D721Med (cell line): Measurements from ENCODE around the gene MRPL21.
"Not testable (repeated sequence)": the region's sequence is repeated elsewhere in the genome, so short reads cannot be mapped to it uniquely, and the experiment has no call there.

Experiments
- DNase-seq: peaks from one replicate; pipeline ENCODE4 v3.0.0; 2011; ENCODE audit warnings: low spot score; ENCODE audit not compliant: insufficient read length
- FAIRE-seq: peaks from 2 replicates; lab custom pipeline; 2011; peaks lifted over from hg19 to GRCh38; lab: Jason Lieb, UNC
- TF ChIP-seq, protein P1 (sequence below): IDR thresholded peaks from 2 replicates; pipeline ENCODE4 v1.5.1; 2012; ENCODE audit warnings: mild to moderate bottlenecking, control low read depth; ENCODE audit not compliant: insufficient read depth; ENCODE audit errors: missing control alignments

The MRPL21 gene

DNA sequence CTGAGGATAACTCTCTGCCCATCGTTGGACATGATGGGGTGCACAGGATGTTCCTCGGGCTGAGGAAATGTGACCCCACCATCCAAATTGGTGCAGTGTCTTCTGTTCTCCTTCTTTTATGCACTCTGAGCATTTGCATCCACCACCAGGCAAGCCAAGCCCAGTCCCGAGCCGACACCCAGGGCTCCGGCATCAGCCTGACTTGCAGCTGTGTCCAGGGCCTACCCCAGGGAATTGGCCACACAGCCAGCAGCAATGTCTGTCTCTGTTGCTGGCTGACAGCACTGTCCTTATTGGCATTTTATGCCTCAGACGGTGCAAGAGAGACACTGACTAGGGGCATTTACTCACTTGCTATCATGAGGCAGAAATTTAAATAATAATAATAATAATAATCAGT lies 36.6 kb downstream of the MRPL21 start:
- DNase-seq (no peak), FAIRE-seq (no peak)
- TF ChIP-seq, protein P1, sequence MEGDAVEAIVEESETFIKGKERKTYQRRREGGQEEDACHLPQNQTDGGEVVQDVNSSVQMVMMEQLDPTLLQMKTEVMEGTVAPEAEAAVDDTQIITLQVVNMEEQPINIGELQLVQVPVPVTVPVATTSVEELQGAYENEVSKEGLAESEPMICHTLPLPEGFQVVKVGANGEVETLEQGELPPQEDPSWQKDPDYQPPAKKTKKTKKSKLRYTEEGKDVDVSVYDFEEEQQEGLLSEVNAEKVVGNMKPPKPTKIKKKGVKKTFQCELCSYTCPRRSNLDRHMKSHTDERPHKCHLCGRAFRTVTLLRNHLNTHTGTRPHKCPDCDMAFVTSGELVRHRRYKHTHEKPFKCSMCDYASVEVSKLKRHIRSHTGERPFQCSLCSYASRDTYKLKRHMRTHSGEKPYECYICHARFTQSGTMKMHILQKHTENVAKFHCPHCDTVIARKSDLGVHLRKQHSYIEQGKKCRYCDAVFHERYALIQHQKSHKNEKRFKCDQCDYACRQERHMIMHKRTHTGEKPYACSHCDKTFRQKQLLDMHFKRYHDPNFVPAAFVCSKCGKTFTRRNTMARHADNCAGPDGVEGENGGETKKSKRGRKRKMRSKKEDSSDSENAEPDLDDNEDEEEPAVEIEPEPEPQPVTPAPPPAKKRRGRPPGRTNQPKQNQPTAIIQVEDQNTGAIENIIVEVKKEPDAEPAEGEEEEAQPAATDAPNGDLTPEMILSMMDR, result no peak

DNA sequence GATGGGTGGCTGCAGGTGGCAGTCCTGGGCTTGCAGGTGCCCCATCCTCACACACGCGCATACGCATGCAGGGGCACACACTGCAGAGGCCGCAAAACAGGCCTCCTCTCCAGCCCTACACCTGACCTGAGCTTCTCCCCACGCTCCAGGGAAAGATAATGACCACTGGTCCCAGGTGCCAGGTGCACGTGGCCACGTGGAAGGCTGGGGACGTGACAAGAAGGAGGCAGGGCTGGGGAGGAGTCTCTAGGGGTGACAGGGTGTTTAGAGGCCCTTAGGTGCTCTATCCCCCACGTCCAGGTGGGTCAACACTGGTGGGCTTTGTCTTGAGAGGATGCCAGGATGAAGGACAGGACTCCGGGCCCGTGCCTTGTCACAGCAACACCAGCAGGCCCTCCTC lies 38.4 kb downstream of the MRPL21 start:
- FAIRE-seq (no peak), DNase-seq (no peak)
- TF ChIP-seq, protein P1, result no peak

DNA sequence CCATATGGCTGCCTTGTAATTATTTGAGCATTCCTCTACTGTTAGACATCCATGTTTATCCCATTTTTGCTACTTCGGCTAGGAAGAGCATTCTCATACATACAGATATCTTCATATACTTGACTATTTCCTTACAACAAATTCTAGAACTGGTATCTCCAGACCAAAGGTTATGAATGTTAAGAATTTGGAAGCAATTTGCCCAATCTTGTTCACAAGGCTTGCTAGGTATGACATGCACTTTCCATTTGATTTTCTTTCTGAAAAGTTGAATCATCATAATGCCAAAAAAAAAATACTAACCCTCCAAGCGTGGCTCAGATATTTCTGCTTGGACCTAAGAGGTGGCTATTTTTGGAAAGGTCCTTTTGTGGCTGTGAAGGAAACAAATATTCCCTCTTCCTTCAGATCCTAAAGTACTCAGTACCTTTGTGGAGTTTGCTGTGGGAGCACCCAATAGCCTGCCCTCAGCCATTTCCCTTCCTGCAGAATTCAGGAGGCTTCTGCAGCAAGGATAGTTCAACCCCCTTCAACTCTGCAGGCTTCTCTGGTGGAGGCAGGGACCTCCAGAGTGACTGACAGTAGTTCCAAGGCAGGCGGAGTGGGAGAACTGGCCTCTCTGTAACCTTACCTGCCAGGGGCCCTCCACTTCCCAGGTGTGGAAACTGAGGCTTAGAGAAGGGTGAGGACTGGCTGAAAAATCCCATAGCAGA lies 39.9 kb downstream of the MRPL21 start:
- TF ChIP-seq, protein P1, result no peak
- DNase-seq, result no peak
- no peak for FAIRE-seq

DNA sequence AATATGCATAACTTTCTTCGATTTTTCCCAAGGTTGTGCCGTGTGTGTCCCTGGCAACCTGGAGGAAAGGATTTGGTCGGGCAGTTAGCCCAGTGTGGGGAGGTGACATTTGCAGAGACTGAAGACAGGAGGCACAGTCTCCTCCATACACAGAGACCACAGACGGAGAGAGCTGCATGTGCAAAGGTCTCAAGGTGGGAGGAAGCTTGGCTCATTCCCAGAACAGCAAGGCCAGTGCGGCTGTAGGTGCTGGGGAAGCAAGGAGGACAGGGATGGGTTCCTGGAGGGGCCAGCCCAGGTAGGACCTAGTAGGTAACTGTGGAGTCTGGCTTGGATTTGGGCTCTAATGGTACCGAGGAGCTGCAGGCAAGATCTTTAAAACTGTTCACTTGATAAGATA lies 41.2 kb downstream of the MRPL21 start:
- TF ChIP-seq, protein P1, result no peak
- no peak for FAIRE-seq
- no peak for DNase-seq

DNA sequence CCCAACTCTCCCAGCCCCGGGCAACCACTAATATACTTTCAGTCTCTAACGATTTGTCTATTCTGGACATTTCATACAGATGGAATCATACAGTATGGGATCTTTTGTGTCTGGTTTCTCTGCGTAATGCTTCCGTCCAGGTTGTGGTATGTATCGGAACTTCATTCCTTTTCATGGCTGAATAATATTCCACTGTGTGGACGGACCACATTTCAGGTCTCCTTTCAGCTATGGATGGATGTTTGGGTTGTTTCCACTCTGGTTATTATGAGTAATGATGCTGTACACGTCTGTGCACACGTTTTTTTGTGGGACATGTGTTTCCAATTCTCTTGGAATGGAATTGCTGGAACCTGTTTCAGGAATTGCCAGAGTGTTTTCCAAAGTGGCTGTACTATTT lies 44.5 kb downstream of the MRPL21 start:
- TF ChIP-seq, protein P1, result no peak
- no peak for FAIRE-seq
- DNase-seq, result no peak

DNA sequence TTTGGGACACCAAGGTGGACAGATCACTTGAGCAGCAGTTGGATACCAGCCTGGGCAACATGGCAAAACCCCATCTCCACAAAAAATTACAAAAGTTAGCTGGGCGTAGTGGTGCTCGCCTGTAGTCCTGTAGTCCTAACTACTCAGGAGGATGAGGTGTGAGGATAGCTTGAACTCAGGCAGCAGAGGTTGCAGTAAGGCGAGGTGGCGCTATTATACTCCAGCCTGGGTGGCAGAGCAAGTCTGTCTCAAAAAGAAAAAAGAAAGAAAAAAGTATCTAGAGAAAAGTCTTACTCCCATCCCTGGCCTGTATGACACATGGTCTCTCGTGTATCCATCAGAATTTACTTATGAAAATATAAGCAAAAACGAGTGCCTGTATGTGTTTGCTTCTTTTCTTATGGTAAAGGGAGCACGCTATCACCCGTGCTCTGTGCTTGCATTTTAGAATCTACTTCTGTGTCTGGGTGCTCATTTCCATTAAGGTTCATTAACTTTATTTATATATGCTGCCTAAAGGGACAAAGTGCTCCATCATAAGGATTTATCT lies 46.5 kb downstream of the MRPL21 start:
- no peak for FAIRE-seq

DNA sequence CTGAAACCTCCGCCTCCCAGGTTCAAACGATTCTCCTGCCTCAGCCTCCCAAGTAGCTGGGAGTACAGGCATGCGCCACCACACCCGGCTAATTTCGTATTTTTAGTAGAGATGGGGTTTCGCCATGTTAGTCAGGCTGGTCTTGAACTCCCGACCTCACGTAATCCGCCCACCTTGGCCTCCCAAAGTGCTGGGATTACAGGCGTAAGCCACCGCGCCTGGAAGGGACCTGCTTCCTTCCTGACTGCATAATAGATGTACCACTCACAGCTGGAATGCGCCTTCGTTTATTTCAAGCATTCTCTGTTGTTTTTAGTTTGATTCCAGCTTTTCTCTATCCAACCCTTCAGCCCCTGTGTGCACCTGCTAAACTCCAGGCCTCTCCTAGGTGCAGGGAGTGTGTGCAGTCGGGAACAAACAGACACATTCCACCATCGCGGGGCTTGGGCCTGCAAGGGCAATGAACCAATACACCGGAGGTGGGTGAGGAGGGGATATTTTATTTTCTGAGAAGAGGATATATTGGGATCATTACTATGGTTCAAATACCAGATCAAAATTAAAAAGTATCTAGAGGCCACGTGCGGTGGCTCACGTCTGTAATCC lies 47.1 kb downstream of the MRPL21 start:
- not testable (repeated sequence) for DNase-seq, FAIRE-seq

More for the DNA sequence above, 46.5 kb downstream of the MRPL21 start:
- no peak for DNase-seq
- TF ChIP-seq, protein P1, result no peak
